NCI-H748 treated with DMSO at 0.1 percent for 48 hours (cell line): ENCODE results near the gene CGAS.
"Not testable (repeated sequence)": the region's sequence is repeated elsewhere in the genome, so short reads cannot be mapped to it uniquely, and the experiment has no call there.

Experiments used
- DNase-seq: peaks from one replicate; lab custom pipeline; 2025; lab: John Stamatoyannopoulos, UW

Gene CGAS

DNA sequence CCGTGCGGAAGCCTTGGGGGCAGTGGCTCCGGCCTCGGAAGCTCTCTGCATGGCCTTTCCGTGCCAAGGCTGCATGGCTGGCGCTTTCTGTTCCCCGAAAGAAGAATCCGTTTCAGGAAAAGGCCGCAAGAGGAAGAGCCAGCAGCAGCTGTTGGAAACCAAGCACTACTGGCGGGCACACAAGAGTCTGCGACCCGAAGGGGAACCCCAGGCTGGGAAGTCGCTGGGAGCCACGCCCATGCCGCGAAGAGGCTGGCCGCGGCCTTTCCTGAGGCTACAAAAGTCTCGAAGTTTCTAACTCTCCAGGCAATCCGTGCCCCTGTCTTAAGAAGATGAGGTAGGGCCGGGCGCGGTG is at the start of gene CGAS:
CGAS (minus strand) TSS at position 191 of the 355 bp plus-strand sequence; CDS start at position 75, 116 bp downstream.
- no peak for DNase-seq

DNA sequence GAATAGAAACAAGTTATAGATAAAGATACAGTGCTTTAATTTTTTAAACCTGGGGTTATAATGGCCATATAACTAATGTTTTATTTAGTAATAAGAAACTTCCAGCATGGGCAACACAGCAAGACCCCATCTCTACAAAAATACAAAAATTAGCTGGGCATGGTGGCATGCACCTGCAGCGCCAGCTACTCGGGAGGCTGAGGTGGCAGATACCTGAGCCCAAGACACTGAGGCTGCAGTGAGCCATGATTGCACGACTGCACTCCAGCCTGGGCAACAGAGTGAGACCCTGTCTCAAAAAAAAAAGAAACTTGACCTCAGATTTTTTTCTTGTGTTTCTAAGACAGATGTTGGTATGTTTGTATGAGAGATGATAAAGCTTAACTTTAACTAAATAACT is 45.8 kb upstream of the CGAS start:
- no peak for DNase-seq

DNA sequence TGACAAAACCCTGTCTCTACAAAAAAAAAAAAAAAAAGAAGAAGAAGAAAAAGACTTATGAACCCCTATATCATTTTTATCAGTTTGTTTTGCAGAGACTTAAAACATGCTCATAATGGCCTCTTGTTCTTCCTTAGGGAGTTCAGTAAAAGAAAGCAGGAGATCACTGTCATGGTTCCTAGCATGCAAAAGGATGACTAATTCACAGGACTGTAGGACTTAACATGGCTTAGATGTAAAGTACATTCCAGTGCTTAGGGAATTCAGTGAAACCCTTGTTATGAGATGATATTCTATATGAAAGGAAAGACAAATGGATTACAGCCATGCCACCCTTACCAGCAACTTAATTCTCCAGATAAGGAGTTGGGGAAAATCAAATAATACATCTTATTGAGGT is 39.3 kb upstream of the CGAS start:
- no peak for DNase-seq

DNA sequence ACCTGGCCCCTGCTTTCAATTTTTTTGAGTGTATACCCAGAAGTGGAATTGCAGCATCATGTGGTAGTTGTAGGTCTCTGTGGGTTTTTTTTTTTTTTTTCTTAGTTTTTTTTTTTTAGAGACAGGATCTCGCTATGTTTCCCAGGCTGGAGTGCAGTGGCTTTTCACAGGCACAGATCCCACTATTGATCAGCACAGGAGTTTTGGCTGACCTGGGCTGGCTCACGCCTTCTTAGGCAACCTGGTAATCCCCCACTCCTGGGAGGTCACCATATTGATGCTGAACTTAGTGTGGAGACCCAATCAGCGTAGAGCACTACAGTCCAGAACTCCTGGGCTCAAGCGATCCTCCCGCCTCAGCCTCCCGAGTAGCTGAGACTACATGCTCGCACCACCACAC is 35.4 kb upstream of the CGAS start:
- DNase-seq: no peak

DNA sequence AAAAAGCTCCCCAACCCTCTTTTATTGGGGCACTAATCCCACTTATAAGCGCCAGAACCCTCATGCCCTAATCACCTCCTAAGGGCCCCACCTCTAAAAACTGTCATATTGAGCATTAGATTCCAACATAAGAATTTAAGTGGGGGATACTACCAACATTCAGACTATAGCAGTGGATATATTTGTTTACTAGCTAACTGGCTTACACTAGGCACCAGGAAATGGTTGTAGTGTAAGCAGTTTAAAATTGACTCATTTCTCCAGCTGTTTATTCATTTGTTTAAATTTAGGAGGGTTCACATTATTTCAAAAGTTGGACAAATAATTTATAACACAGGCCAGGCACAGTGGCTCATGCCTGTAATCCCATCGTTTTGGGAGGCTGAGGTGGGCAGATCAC is 32.3 kb upstream of the CGAS start:
- DNase-seq: no peak

DNA sequence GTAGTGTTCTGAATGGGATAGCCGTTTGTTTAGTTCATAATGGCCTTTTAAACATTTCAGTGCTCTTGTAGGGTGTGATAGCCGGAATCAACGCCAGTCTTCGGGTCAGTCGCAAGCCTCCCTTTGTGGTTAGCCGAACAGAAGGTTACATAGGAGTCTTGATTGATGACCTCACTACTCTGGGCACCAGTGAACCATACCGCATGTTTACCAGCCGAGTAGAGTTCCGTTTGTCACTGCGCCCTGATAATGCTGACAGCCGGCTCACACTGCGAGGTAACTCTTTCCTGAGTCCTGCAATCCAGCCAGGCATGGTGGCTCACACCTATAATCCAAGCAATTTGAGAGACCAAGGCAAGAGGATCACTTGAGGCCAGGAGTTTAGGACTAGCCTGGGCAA is 29.9 kb upstream of the CGAS start:
- no peak for DNase-seq

DNA sequence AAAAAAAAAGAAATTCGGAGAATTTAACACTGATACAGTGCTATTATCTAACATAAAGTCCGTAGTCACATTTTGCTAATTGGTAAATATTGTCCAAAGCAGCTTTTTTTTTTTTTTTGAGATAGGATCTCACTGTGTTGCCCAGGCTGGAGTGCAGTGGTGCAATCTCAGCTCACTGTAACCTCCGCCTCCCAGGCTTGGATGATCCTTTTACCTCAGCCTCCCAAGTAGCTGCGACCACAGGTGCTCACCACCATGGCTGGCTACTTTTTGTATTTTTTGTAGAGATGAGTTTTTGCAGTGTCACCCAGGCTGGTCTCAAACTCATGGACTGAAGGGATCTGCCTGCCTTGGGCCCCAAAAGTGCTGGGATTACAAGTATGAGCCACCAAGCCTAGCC is 25.3 kb upstream of the CGAS start:
- no peak for DNase-seq

DNA sequence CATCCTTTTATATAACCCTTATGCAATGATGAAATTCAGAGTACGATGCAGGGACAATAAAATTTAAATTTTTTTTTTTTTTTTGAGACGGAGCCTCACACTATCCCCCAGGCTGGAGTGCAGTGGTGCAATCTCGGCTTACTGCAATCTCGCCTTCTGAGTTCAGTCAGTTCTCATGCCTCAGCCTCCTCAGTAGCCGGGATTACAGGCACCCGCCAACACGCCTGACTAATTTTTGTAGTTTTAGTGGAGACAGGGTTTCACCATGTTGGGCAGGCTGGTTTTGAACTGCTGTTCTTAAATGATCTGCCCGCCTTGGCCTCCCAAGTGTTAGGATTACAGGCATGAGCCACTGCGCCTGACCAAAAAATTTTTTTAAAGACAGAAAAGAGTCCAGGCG is 24.6 kb upstream of the CGAS start:
- DNase-seq: no peak

DNA sequence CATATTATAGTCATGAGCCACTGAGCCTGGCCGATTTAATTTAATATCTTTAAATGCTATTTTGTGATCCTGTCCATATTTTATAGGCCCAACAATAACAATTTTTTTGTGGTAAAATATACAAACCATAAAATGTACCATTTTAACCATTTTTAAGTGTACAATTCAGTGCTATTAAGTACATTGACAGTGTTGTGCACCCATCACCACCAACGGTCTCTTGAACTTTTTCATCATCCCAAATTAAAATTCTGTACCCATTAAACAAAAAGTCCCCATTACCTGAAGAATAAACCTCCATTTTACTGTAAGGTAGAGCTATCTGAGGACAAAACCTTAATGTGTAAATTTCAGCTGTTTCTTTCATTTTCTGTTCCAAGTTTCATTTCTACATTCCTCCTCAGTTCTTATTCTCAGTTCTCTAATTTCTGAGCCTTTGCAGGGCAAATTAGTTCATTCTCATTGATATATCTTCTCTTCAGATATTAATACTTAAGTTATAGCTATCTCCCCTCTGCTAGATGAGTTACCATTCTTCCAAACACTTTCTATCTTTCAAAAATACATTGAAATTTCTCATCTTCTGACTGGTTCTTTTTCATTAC is 19.7 kb upstream of the CGAS start:
- no peak for DNase-seq

DNA sequence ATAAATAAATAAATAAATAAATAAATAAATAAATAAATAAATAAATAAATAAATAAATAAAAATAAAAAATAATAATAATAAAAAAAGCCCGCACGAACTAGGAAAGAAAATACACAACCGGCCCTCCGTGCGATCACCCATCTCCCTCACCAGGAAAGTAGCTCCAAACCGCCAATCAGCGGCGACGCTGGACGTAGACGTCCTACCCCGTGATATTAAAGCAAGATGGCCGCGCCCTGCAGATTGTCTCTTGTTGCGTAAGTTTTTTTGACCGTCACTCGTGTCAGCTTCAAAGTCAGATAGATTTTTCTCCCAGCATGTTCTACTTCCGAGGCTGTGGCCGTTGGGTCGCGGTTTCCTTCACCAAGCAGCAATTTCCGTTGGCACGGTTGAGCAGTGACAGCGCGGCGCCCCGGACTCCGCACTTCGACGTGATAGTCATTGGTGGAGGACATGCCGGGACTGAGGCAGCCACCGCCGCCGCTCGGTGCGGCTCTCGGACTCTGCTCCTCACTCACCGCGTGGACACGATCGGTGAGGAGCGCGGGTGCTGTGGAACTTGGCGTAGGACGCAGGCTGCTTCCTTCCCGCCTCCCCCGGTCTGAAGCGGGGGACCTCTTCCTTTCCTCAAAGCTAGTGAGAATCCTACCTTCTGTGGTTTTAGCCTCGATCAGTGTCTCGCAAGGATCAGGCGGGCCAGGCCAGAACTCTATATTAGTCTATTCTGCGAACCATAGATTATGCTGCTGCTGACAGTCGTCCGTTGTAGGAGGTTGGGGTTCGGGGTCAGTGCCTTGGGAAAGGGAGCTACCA is 9.6 kb upstream of the CGAS start, which contains the start of gene MTO1:
MTO1 (plus strand) TSS at position 201 of the 814 bp plus-strand sequence; CDS start at position 319, 118 bp downstream.
- DNase-seq: peak; percentile 72

DNA sequence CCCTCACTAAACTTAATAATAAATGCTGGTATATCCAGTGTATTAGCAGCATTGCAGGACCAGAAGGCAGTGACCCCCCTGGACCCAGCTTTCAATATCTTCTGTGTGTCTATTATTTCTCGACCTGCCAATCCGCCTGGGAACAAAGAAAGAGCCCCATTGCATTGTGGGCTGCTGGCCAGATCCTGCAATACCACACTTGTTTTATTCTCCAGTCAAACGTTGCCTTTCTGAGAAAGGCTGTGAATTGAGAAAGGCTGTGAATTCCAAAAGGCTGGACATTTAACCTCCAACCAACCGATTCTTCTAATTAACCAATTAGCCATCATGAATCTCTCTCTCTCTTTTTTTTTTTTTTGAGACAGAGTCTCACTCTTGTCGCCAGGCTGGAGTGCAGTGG is 8.0 kb upstream of the CGAS start:
- DNase-seq: no peak

DNA sequence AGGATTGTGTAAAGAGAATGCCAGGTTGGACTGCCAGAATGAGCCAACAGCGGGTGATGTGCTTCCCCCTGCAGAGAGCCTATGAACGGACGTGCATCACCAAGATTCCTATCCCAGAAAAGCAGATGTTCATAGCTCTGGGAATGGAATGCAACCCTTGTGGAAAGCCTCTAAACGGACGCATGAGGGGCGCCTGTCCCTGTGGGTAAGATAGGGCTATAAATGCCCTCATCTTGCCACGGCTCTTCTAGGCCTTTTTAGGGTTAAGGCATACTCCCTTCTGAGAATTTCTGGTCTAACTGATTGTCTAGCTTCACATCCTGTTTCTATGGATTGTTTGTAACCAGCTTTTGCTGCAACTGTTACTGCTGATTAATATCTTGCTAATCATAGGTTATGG is 7.4 kb upstream of the CGAS start:
- not testable (repeated sequence) for DNase-seq

DNA sequence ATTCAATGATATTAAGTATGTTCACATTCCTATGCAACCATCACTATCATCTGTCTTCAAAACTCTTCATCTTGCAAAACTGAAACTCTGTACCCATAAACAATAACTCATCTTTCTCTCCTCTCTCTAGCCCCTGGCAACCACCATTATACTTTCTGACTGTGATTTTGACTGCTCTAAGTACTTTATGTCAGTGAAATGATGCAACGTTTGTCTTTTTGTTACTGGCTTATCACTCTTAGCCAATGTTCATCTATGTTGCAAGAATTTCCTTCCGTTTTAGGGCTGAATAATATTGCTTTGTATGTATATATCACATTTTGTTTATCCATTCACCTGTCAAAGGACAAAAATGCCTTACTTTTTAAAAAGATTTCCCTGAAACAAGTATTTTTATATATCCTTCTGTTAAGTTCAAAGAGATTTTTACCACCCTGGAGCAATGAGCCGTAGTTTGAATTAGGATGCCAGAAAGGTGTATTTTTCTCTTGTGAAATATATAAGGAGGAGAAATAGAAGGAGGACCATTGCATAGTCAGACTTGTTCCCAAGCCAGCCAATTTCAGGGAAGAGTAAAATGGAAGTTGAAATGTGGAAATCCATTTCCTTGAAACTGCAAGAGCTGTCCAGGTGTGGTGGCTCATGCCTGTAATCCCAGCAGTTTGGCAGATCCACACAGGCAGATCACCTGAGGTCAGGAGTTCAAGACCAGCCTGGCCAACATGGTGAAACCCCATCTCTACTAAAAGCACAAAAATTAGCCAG is 4.0 kb upstream of the CGAS start:
- DNase-seq: no peak

DNA sequence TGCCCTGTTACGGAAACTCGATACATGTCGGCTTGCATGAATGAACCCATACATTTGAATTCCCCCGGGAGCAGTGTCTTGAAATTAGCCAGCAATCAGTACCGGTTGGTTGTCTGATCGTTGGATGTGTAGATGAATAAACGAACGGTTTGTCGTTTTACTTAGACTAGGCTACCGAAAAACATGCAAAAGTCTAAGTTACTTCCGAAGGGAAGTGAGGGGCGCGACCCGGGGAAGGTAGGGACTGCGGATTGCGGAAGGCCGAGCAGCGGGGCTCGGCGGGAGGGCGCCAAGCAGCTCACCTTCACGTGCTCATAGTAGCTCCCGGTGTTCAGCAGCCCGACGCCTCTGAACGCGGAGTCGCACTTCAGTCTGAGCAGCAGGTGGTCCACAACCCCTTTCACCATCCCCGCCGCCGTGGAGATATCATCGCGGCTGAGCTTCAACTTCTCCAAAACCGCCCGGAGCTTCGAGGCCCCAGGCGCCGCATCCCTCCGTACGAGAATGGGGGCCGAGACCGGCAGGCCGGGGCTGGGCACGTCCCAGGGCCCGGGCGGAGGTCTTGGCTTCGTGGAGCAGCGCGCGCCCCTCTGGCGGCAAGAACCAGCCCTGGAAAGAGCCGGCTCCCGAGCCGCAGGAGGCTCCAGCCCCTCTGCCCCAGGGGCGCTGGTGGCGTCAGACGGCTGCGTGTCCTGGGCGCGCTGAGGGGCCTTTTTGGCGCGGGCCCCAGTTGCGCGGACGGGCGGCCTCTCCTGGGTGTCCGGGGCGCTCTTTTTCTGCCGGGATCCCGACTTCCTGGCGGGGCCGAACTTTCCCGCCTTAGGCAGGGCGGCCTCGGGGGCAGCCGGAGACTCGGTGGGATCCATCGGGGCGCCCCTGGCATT is 632 bp downstream of the CGAS start:
- DNase-seq: peak; percentile 45

DNA sequence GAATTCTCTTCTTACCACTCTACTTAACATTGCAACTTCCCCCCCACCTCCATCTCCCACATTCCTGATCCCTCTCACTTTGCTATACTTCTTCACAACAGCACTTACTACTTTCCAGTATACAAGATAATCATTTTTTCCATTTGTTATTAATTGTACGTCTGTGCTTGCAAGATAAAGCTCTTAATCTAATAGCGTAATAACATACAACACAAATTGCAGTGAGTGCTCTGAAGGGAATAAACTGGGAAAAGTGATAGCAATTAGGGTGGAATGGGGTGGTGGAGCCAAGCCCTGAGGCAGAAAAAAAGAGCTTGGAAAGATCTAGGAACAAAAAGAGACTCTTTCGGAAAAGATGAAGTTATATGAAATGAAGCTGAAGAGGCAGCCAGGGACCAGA is 8.5 kb downstream of the CGAS start:
- no peak for DNase-seq

DNA sequence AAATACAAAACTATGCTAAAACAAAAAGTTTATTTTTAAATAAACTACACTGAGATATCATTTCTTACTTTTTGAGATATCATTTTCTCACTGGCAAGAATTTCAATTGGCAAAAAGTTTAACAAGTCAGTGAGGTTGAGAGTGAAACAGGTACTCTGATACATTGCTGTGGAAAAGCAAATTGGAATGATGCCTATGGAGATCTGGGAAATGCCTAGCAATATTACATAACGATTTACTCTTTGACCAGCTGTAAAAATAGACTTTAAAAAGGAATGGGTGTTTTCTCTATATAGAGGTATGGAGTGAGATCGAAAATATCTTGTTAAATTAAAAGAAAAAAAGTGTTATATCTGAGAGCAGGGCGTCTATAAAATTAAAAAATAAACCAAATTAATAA is 16.9 kb downstream of the CGAS start:
- no peak for DNase-seq

DNA sequence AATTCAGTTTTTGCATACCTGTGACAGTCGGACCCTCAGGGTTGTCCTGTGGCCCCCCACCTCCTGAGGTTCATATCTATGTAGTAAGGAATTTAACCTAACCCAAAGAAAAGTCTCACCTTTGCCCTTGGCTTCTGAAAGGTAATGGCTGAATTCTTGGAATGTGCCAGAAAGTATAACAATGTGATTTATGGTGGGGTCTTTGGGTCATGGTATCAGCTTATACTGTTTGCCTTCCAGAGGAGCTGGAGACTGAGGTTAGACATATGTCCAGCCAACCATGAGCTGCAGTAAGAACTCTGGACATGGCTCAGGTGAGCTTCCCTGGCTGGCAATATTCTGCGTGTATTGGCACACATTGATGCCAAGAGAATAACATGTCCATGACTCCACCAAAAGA is 30.6 kb downstream of the CGAS start:
- no peak for DNase-seq

DNA sequence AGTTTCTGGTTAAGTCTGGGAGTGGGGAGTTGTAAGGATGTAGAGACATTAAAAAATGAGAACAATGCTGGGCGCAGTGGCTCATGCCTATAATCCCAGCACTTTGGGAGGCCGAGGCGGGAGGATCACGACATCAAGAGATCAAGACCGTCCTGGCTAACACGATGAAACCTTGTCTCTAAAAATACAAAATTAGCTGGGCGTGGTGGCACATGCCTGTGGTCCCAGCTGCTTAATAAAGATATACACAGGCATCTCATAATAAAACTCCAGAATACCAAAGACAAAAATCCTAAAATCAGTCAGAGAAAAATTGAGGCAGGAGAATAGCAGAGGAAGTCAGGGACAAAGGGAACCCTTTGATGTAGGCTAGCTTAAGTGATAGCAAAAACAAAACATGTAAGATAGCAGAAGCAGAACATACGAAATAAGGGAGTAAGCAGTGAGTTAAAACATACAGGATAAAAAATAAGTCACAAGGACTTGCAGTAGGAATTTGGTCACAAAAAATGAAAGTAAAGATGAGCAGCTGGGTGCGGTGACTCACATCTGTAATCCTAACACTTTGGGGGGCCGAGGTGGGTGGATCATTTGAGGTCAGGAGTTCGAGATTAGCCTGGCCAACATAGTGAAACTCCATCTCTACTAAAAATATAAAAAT is 33.9 kb downstream of the CGAS start:
- no peak for DNase-seq

DNA sequence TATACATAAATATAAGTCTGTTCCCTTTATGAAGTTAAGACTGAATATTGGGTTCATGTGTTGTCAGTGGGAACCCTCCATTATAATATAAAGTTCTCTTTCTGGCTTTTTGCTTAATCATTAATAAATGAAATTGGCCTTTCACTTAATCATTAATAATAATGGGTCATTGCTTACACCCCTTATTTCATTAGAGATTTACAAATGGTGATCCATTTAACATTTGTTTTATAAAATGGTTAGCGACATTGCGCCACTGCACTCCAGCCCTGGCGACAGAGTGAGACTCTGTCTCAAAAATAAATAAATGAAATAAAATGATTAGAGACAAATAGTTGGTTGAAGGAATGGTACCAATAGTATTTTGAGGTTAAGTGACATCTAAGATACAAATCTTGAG is 39.0 kb downstream of the CGAS start:
- DNase-seq: no peak

DNA sequence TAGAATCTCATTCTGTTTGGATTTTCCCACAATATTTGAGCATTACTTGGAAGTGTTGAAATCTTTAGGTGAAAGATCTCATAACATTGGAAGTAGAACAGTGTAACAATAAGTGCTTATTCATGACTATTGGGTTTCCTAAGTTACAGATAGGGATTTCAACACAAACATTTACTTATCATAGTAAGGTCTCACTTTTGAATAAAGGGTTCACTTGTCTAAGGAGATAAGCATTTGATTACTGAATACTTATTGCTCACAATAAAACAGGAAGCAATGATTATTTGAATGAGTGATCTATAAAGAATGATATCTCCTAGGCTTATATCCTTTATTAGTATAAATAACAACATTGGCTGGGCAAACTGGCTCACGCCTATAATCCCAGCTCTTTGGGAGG is 42.7 kb downstream of the CGAS start:
- no peak for DNase-seq

DNA sequence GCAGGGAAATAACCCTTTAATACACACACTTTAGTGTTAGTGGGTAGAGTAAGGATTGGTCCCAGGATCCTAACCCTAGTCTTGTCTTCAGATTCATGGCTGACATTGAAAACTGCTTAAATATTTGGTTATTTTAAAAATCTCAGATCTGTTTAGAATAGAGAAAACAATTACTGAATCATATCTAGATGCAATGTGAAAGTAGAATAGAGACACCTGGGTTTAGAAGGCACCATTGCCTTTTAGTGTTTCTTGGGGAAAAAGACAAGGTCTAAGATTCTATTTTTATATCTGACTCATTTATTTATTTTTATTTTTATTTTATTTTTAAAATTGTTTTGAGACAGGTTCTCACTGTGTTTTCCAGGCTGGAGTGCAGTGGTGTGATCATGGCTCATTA is 51.4 kb downstream of the CGAS start:
- DNase-seq: no peak

DNA sequence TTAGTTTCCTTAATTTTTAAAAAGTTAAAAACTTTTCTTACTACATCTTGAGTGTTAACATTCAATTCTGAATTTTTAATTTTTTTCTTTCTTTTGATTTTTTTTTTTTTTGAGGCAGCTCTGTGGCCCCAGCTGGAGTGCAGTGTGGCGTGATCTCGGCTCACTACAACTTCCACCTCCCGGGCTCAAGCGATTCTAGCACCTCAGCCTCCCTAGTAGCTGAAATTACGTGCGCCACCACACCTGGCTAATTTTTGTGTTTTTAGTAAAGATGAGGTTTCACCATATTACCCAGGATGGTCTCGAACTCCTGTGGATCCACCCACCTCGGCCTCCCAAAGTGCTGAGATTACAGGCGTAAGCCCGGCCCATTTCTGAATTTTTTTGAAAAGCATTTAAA is 56.2 kb downstream of the CGAS start:
- no peak for DNase-seq
